GM19099 (cell line): ENCODE measurements around the gene THRA.
A peak's percentile ranks its signal among the peaks of the same experiment; 100 is the strongest.

Experiments used
- POLR2A ChIP-seq: IDR thresholded peaks from 3 replicates; pipeline ENCODE4 v1.6.1; 2011; ENCODE audit warnings: low read depth; ENCODE audit not compliant: insufficient read length; ENCODE audit errors: extremely low read depth

THRA gene

DNA sequence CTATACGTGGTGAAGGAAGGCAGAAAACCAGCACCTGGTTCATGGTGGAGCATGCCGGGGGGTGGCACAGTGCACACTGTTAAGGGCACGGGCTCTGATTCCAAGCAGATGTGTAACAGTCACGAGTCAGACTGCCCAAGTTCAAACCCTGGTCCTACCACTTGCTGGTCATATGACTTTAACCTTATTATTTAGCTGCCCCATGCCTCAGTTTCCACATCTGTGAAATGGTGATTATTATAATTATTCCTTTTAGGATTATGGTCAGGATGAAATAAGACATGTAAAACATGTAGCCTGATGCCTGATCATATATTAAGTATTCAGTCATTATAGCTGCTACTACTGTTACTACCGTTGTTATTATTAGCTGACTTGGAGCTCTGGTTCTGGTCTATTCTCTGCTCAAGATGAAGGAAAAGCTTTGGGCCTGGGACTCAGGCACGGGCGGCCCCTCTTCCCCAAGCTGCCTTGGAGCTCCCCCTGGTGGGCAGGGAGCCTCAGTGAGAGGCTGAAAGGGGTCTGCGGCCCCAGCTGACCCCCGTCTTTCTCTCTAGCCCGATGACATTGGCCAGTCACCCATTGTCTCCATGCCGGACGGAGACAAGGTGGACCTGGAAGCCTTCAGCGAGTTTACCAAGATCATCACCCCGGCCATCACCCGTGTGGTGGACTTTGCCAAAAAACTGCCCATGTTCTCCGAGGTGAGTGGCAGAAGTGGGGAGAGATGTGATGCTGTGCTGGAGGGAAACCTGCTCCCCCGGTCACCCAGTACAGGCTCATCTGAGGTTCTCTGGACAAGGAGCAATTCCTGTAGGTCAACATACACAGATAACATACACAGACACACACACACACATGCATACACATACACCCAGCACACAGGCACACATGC, 23.6 kb downstream of the THRA start:
- TF ChIP-seq POLR2A: no peak

DNA sequence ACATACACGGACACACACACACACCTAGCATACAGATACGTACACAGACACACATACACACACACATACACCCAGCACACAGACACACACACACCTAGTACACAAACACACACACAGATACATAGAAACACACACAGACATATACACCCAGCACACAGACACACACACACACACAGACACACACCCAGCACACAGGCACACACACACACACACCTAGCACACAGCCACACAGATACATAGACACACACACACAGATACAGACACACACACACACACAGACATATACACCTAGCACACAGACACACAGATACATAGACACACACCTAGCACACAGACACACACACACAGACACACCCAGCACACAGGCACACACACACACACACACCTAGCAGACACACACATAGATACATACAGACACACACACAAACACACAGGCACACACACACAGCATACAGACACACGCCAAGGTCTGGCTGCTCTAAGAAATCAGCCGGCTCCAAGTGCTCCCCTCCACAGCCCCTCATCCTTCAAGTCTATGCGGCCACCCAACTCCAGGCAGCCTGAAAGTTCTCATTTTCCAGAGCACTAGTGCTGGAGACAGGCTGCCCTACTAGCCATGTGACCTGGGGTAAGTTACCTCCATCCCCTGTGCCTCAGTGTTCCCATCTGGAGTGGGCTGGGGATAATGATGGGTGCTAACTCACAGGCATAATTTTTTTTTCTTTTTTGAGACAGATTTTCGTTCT, 24.5 kb downstream of the THRA start:
- TF ChIP-seq POLR2A: no peak

DNA sequence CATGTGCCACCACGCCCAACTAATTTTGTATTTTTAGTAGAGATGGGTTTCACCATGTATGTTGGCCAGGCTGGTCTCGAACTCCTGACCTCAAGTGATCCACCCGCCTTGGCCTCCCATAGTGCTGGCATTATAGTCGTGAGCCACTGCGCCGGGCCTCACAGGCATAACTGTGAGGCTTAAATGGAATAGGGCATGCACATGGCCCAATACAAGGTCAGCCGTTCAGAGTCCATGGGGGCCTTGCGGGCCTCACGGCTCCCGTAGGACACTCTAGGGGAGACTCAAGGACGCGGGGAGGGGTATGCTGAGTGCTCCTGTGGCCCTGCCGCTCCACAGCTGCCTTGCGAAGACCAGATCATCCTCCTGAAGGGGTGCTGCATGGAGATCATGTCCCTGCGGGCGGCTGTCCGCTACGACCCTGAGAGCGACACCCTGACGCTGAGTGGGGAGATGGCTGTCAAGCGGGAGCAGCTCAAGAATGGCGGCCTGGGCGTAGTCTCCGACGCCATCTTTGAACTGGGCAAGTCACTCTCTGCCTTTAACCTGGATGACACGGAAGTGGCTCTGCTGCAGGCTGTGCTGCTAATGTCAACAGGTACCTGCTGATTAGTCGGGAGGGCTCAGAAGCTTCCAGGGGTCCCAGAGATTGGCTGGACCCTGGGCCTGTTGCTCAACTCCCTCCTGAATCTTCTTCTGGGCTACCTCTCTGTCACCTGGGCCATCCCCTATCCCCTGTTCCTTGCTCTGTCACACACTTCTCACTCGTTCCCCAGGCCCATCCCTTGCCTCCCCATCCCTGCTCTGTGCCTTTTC, 25.3 kb downstream of the THRA start:
- TF ChIP-seq POLR2A: no peak

DNA sequence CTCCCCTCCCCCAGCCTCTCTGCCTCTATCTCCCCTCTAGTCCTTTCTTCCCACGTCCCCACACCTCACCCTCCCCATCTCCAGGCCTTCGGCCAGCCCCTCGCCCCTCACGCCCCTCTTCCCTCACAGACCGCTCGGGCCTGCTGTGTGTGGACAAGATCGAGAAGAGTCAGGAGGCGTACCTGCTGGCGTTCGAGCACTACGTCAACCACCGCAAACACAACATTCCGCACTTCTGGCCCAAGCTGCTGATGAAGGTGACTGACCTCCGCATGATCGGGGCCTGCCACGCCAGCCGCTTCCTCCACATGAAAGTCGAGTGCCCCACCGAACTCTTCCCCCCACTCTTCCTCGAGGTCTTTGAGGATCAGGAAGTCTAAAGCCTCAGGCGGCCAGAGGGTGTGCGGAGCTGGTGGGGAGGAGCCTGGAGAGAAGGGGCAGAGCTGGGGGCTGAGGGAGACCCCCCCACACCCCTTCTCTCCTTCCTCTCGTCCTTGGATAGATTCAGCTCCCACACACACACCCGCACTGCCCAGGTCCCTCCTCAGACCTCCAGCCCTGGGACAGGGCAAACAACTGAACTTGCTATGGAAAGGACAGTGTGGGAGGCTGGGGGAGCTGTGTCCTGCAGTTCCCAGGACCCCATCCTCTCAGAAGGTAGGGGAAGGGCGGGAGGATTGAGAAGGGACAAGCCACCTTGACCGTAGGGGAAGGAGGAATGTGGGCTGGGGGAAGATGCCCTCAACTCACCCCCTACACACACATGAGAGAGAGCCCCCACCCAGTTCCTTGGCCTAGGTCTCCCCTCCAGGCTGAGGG, 26.5 kb downstream of the THRA start:
- TF ChIP-seq POLR2A: no peak

DNA sequence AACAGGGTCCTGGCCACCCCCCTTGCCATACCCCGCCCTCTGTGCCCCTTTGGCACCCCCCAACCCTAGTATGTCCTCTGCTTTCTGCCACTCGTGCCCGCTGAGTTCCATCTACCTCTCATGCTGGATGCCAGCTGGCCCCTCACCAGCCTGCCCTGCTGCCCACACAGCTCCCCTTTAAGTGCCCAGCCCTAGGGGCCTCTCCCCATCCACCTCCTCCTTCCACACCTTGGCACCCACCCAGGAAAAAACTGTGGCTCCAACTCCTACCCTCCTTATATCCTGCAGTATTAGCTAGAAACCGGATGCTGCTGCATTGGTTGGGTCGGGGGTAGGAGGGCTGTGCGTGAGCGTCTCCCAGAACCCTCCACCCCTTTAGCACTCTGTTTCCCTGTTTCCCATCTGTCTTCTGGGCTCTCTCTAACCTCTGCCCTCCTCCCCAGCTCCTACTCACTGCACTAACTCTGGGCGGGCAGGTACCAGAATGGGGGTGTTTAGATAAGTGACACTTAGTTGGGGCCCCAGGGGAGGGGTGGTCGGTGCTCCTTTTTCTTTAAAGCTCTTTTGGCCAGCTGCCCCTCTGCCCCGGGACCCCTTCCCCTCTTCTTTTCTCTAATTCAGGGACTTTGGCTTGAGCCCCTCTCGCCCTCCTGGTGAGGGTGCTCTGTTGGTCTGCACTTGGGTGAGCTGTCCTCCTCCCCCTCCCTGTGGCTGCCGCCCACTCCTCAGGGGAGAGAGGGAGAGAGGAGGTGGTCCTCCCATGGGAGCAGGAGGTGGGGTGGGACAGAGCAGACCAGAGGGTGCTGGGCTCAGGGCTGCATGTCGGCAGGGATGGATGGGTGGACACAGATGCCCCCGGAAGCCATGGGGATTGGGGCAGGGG, 27.7 kb downstream of the THRA start:
- no peak for TF ChIP-seq POLR2A

DNA sequence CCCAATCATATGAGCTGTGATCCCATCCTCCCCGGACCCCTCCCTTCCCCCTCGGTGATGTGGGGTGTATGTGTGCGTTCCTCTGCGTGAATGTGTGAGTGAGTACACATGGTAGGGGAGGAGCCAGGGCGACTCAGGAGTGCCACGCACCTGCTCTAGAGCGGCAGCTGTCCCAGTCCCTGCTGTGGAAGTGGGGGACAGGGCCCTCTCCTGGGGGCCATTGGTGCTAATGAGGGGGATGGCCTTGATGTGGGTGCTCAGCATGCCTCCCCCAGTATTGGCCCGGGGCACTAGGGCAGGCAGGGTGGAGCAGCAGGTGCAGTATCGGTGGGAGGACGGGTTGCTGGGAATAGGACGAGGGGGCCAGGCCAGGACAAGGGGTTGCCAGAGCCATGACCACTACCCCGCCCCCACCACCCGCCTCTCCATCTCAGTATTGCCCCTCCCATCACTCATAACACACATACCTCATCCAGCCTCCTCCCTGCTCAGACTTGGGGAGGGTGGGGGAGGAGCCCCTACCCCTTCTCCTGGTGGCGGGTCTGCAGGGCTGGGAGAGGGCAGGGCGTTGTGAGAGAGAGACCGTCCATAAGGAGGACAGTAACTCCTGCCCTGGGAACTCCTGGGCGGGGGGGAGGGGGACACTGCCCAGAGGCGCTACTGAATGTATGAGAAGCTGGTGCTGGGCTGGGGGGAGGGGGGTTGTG, 29.1 kb downstream of the THRA start:
- no peak for TF ChIP-seq POLR2A

DNA sequence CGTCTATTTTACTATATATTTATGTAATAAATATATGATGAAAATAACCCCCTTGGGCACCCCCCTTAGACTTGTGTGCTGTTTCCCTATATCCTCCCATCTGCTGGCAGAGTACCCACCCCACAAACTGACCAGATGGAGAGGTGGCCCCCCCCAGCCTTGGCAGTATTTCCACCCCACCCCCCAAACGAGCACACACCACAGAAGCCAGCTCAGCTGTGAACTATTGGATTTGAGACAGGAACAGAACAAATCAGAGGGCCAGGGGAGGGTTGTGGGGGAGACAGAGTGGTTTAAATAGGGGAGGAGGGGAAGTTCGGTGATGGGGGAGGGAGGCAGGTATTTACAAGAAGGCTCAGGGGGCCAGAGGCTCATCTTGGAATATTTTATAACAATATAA, 29.8 kb downstream of the THRA start:
- TF ChIP-seq POLR2A: no peak

DNA sequence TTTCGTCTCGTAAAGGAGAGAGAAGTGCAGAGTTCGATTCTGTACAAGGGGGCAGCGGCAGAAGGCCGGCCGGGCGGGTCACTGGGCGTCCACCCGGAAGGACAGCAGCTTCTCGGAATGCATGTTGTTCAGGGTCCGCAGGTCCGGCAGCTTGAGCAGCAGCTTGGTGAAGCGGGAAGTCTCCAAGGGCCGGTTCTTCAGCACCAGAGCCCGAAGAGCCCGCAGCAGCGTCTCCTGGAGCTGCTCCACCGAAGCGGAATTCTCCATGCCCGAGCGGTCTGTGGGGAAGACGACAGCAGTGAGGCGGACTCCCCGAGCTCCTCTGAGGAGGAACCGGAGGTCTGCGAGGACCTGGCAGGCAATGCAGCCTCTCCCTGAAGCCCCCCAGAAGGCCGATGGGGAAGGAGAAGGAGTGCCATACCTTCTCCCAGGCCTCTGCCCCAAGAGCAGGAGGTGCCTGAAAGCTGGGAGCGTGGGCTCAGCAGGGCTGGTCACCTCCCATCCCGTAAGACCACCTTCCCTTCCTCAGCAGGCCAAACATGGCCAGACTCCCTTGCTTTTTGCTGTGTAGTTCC, 30.3 kb downstream of the THRA start:
- TF ChIP-seq POLR2A: no peak

DNA sequence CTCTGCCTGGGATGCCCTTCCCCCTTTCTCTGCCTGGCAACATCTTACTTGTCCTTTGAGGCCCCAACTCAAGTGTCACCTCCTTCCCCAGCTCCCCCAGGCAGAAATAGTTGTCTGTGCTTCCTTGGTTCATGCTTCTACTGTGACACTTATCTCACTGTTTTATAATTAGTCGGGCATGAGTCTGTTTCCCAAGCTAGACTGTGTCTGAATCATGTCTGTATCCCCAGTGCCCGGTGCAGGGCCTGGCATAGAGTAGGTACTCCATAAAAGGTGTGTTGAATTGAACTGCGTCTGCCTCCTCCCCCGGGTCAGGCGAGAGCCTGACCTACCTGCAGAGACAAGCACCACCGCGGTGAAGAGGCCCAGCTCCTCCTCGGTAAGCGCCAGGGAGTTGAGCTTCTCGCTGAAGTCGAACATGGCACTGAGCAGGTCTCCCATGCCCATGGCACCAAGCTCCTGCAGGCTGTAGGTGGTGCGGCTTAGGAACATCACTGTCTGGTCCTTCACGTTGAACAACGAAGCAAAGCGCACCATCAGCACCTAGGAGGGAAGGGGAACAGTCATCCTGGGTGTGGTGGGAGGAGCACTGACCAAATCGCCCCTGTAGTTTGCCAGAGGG, 30.9 kb downstream of the THRA start:
- no peak for TF ChIP-seq POLR2A

DNA sequence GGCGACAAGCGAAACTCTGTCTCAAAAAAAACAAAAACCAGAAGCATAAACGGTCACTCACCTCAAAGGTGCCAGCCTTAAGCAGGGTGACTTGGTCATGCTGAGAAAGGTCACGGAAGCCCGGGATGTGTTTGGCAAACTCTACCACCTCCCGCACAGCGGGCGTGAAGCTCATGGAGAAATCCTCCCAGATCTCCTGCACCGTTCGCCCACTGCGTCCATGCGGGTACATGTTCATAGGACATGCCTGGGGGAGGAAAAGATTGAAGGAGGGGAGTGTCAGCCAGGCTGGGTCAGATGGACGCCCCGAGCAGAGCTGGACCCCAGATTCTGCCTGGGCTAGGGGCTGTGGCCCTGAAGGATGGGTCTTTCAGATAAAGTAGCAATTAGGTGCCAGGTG, 32.1 kb downstream of the THRA start:
- no peak for TF ChIP-seq POLR2A

DNA sequence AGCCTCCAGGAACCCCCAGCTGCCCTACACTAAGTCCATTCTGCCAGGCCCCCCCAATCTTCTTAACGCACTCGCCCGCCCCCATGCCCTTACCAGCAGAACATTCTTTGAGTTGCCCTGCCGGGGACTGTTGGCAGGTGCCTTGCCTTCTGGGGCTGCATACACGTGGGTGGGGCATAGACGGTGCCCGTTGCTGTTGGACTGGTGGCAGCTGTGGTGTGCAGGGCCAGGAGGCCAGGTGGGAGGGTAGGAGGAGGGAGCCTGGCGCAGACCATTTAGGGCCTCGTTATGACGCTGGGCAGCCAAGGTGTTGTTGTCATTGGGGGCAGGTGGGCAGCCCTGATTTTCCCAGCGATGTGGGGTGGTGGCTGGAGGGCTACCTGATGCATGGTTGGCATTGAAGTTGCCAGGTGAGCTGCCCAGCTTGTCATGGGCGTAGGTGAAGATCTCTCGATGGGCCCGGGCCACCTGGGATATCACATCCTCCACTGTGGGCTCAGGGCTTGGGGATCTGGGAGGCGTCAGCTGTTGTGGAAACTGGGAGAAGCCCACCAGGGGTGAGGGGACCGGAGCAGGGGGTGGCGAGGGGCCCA, 32.7 kb downstream of the THRA start:
- no peak for TF ChIP-seq POLR2A

DNA sequence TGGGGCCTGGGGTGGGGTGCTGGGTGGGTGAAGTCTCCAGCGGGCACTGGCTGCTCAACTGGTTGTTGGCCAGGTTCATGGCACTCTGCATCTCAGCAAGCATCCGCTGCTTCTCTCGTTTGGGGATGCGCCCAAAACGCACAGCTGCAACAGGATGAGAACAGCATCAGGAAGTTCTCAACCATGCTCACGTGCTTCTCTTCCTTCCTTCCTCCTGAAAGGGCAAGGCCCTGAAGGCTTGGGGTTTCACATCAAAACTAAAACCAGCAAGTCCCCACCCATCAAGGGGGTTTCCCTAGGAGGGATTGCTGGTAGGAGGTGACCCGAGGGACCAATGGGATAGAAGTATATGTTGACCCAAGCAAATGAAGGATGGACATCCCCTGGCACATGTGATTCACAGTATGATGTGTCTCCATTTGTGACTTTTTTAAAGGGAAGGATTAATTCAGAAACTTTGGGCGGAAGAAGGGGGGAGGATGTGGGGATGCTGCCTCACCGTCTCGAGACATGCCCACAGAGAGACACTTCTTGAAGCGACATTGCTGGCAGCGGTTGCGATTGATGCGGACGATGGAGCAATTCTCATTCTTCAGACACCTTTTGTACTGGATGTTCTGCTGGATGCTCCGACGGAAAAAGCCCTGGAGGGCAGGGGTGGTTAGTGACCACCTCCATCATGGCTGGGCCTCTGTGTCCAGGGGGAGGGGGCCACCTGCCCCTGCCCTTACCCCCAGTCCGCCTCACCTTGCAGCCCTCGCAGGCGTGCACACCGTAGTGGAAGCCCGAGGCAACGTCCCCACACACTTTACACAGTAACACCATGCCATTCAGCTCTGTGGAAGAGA, 33.4 kb downstream of the THRA start:
- peak; percentile 31 for TF ChIP-seq POLR2A
